Natural killer cell (primary cell): ENCODE data around the gene TCF7L1. TPM values are rescaled to one million over a fixed set of nuclear protein-coding genes. Genes with fewer than 3 reads are reported as not detected.

ENCODE experiments used
- ATAC-seq, 3 donors: fragments of 150-1000 bp in 2 of 3; fragments of 200-7000 bp in 1 of 3; cut with Tn5 transposase; 1 replicate in 1 of 3; 2 replicates in 2 of 3; pipeline ENCODE4 v1.10.0; 2021; ENCODE audit warnings: mild to moderate bottlenecking in 2 of 3, moderate library complexity in 2 of 3
- DNase-seq, 2 donors: peaks; one replicate each; pipeline versions ENCODE4 v3.0.0 to v3.0.0-alpha.2; 2013 to 2021; ENCODE audit warnings: mixed read lengths in 1 of 2
- H3K27ac ChIP-seq: one replicate; pipeline ENCODE4 v1.5.1; 2013; ENCODE audit warnings: mild to moderate bottlenecking, low read length
- H3K27me3 ChIP-seq: one replicate; pipeline ENCODE4 v1.6.1; 2013; ENCODE audit warnings: low read length; ENCODE audit not compliant: control insufficient read depth, insufficient read depth
- H3K36me3 ChIP-seq: one replicate; pipeline ENCODE4 v1.6.1; 2013; ENCODE audit warnings: low read length; ENCODE audit not compliant: control insufficient read depth, insufficient read depth
- H3K4me1 ChIP-seq: one replicate; pipeline ENCODE4 v1.6.1; 2013; ENCODE audit warnings: low read length; ENCODE audit not compliant: control insufficient read depth, insufficient read depth
- H3K4me3 ChIP-seq: one replicate; pipeline ENCODE4 v1.5.1; 2013; ENCODE audit warnings: low read length
- H3K9me3 ChIP-seq: one replicate; pipeline ENCODE4 v1.6.1; 2013; ENCODE audit warnings: low read length; ENCODE audit not compliant: control insufficient read depth, insufficient read depth
- H3K27ac Mint-ChIP-seq, 2 donors: one replicate each; pipeline ENCODE4 v1.8.0; 2022; ENCODE audit warnings: mild to moderate bottlenecking in 2 of 2, mixed read lengths in 2 of 2, moderate library complexity in 1 of 2
- H3K27me3 Mint-ChIP-seq, 2 donors: one replicate each; pipeline ENCODE4 v1.8.0; 2022; ENCODE audit warnings: low read depth in 2 of 2, mixed read lengths in 2 of 2
- H3K36me3 Mint-ChIP-seq: one replicate; pipeline ENCODE4 v1.8.0; 2022; ENCODE audit warnings: mixed read lengths
- H3K4me1 Mint-ChIP-seq, 2 donors: one replicate each; pipeline ENCODE4 v1.8.0; 2022; ENCODE audit warnings: mixed read lengths in 2 of 2
- H3K4me3 Mint-ChIP-seq: one replicate; pipeline ENCODE4 v1.8.0; 2022; ENCODE audit warnings: mild to moderate bottlenecking, moderate library complexity, mixed read lengths
- H3K9me3 Mint-ChIP-seq, 2 donors: one replicate each; pipeline ENCODE4 v1.8.0; 2022; ENCODE audit warnings: mixed read lengths in 2 of 2
- CTCF ChIP-seq: fragments of 200-600 bp; IDR thresholded peaks from one replicate; pipeline ENCODE4 v1.8.0; 2022; ENCODE audit warnings: antibody characterized with exemption
- WGBS: methylation state at CpG from one replicate; pipeline ENCODE4 v1.1.7; 2013; ENCODE audit warnings: missing lambda C conversion rate; ENCODE audit not compliant: insufficient coverage; 5-methylcytosine and 5-hydroxymethylcytosine counted together
- intact Hi-C: fragments of 100-400 bp; cut with micrococcal nuclease; formaldehyde crosslinking; loops from one replicate; pipeline ENCODE4 v1.14.2; 2022
- total RNA-seq, 4 donors: library from RNA; stranded (reverse); fragments of 120-200 nt in 1 of 4; gene quantifications; one replicate each; pipeline versions ENCODE4 v1.2.3 to v1.2.4, GENCODE V29; 2013 to 2022

Gene TCF7L1
- total RNA-seq, 3 donors from 2014 or later (not counting 1 experiment from before 2014, with no cell fraction given), result not detected

GRCh38 chr2:85110991-85111560, 22.1 kb upstream of the TCF7L1 start:
- ATAC-seq (no peak), DNase-seq (no peak)
- Histone ChIP-seq H3K9me3 (no peaks in the 10 kb centered on the region), H3K4me1 (no peaks in the 10 kb centered on the region), H3K27me3 (peaks cover 4% of the 10 kb centered on the region), H3K27ac (no peak overlapping the region), H3K36me3 (no peaks in the 10 kb centered on the region), H3K4me3 (no peak overlapping the region)
- Mint-ChIP-seq H3K4me3 (no peak overlapping the region), H3K27ac (no peak overlapping the region), H3K9me3 (no peaks in the 10 kb centered on the region), H3K27me3 (peaks cover 14 to 36% of the 10 kb centered on the region in 2 donors), H3K36me3 (no peaks in the 10 kb centered on the region), H3K4me1 (no peaks in the 10 kb centered on the region)
- intact Hi-C loops, result no loop called here
- 65% methylated on average over 3 of the region's 3 CpGs for WGBS
- TF ChIP-seq CTCF, result no peak

GRCh38 chr2:85111819-85112281, 21.3 kb upstream of the TCF7L1 start:
- intact Hi-C loops, result no loop called here
- no peak for DNase-seq
- Mint-ChIP-seq H3K4me3 (no peak overlapping the region), H3K27ac (no peak overlapping the region), H3K36me3 (no peaks in the 10 kb centered on the region), H3K27me3 (peaks cover 14 to 31% of the 10 kb centered on the region in 2 donors), H3K9me3 (no peaks in the 10 kb centered on the region), H3K4me1 (no peaks in the 10 kb centered on the region)
- 85% methylated on average over 3 of the region's 3 CpGs for WGBS
- no peaks in the 10 kb centered on the region for H3K4me1 ChIP-seq
- H3K36me3 ChIP-seq, result no peaks in the 10 kb centered on the region
- no peak for ATAC-seq
- no peaks in the 10 kb centered on the region for H3K9me3 ChIP-seq
- peaks cover 4% of the 10 kb centered on the region for H3K27me3 ChIP-seq
- TF ChIP-seq CTCF, result no peak
- no peak overlapping the region for H3K27ac ChIP-seq
- H3K4me3 ChIP-seq, result no peak overlapping the region

GRCh38 chr2:85112906-85113625, 20.1 kb upstream of the TCF7L1 start:
- no peaks in the 10 kb centered on the region for H3K9me3 ChIP-seq
- DNase-seq, result no peak
- Mint-ChIP-seq H3K27ac (no peak overlapping the region), H3K4me1 (no peaks in the 10 kb centered on the region), H3K27me3 (peaks cover 18 to 21% of the 10 kb centered on the region in 2 donors), H3K4me3 (no peak overlapping the region), H3K9me3 (no peaks in the 10 kb centered on the region), H3K36me3 (no peaks in the 10 kb centered on the region)
- no peak overlapping the region for H3K4me3 ChIP-seq
- H3K27me3 ChIP-seq, result peaks cover 4% of the 10 kb centered on the region
- intact Hi-C loops, result no loop called here
- no peaks in the 10 kb centered on the region for H3K36me3 ChIP-seq
- H3K27ac ChIP-seq, result no peak overlapping the region
- no peak for ATAC-seq
- no peaks in the 10 kb centered on the region for H3K4me1 ChIP-seq
- 0% methylated on average over 2 of the region's 2 CpGs for WGBS
- no peak for TF ChIP-seq CTCF
